Measurements from ENCODE around the gene CDK7.

CDK7 gene

DNA sequence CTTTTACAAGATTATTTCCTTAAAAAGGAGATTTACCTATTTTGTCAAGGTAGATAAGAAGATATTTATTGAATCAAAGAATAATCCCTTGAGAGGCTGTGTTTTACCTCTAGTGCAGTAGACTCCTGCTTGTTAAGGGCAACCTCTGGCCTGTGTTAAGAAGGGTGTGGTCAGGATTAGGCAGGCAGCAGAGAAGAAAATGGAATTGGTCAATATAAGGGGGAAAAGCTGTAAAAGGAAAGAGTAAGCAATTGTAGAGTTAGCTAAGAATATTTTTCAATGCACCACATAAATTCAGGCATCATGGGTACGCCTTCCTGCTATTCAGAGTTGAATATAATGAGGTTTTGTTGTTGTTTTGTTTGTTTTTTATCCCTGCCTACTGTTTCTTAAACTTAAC, 91.7 kb downstream of the CDK7 start:
- WGBS, 2 donors (ENCODE audit: extremely low coverage in 2 of 2, insufficient read length in 2 of 2, insufficient replicate concordance in 1 of 2): no CpG with 5 or more reads among the region's 1 CpG

More for the DNA sequence above, 91.7 kb downstream of the CDK7 start:
- H3K23ac ChIP-seq (ENCODE audit: low read depth, low read length, poor library complexity): no peak overlapping the region
- H3K4me3 ChIP-seq (ENCODE audit: low read length in 2 of 2): no peak overlapping the region
- no peak overlapping the region for H3K9ac ChIP-seq (ENCODE audit: low read depth, low read length, poor library complexity)
- H3K36me3 ChIP-seq (replicated peaks in 1 of 2; ENCODE audit: control insufficient read depth in 2 of 2, insufficient read depth in 2 of 2, low read length in 2 of 2): no peaks in the 10 kb centered on the region
- DNase-seq (ENCODE audit: low spot score): no peak
- H2AFZ ChIP-seq (ENCODE audit: low read length): no peak overlapping the region
- H3K9me3 ChIP-seq (replicated peaks in 1 of 2; ENCODE audit: control insufficient read depth in 2 of 2, insufficient read depth in 1 of 2, low read depth in 1 of 2, low read length in 2 of 2): no peaks in the 10 kb centered on the region
- no peaks in the 10 kb centered on the region for H3K27me3 ChIP-seq (ENCODE audit: control insufficient read depth in 3 of 3, insufficient read depth in 3 of 3, low read depth in 1 of 3, low read length in 3 of 3)
- no peak overlapping the region for H4K91ac ChIP-seq (ENCODE audit: low read depth, low read length, poor library complexity)
- no peak overlapping the region for H2BK12ac ChIP-seq (ENCODE audit: low read length)
- H3K27ac ChIP-seq (replicated peaks; ENCODE audit: low read length): no peak overlapping the region
- no peak overlapping the region for H3K4ac ChIP-seq (ENCODE audit: low read length)
- H4K8ac ChIP-seq (ENCODE audit: low read depth, low read length): no peak overlapping the region
- no peak overlapping the region for H2BK15ac ChIP-seq (ENCODE audit: low read length)
- H3K79me1 ChIP-seq (ENCODE audit: low read depth, low read length): peaks cover 1% of the 10 kb centered on the region
- no peak overlapping the region for H3K14ac ChIP-seq (ENCODE audit: low read length)
- H3K4me1 ChIP-seq (ENCODE audit: control insufficient read depth in 2 of 2, insufficient read depth in 1 of 2, low read depth in 1 of 2, low read length in 2 of 2): no peaks in the 10 kb centered on the region
- H3K4me2 ChIP-seq (ENCODE audit: insufficient read depth, low read length, poor library complexity, severe bottlenecking): no peak overlapping the region
- H2AK5ac ChIP-seq (ENCODE audit: low read depth, low read length): no peak overlapping the region
- no peak overlapping the region for H3K18ac ChIP-seq (ENCODE audit: low read length)
- H2BK5ac ChIP-seq (ENCODE audit: low read length): no peak overlapping the region
- H2BK120ac ChIP-seq (ENCODE audit: low read depth, low read length): no peak overlapping the region

Data from neuronal stem cell (in vitro differentiated cells).